Ascending aorta (tissue), 2 donors: ENCODE data around the gene HES5. TPM values are rescaled to one million over a fixed set of nuclear protein-coding genes. Genes with fewer than 3 reads are reported as not detected.

Experiments used
- DNase-seq, 2 donors: peaks; one replicate each; pipeline ENCODE4 v3.0.0-alpha.2; 2019; ENCODE audit warnings: low spot score in 2 of 2
- H3K27ac ChIP-seq, 2 donors: fragments of 200-600 bp; sonication (generic); one replicate each; pipeline ENCODE4 v1.5.1; 2016 to 2017; ENCODE audit warnings: mild to moderate bottlenecking in 1 of 2
- H3K27me3 ChIP-seq: fragments of 200-600 bp; sonication (generic); one replicate; pipeline ENCODE4 v1.5.1; 2017
- H3K36me3 ChIP-seq, 2 donors: fragments of 200-600 bp; sonication (generic); one replicate each; pipeline ENCODE4 v1.5.1; 2016
- H3K4me1 ChIP-seq, 2 donors: fragments of 200-600 bp; sonication (generic); one replicate each; pipeline ENCODE4 v1.5.1; 2016 to 2017; ENCODE audit warnings: mild to moderate bottlenecking in 1 of 2
- H3K4me3 ChIP-seq, 2 donors: fragments of 200-600 bp; sonication (generic); one replicate each; pipeline ENCODE4 v1.5.1; 2016 to 2017; ENCODE audit warnings: mild to moderate bottlenecking in 1 of 2
- H3K9me3 ChIP-seq, 2 donors: fragments of 200-600 bp; sonication (generic); one replicate each; pipeline ENCODE4 v1.5.1; 2016
- intact Hi-C: fragments of 100-400 bp; cut with DNase I; formaldehyde crosslinking; loops from one replicate; pipeline ENCODE4 v1.15.1; 2023
- total RNA-seq: library from RNA; depleted of rRNA; stranded (reverse); fragments of >200 nt; gene quantifications from one replicate; pipeline ENCODE4 v1.1.0, GENCODE V29; 2016
- TF ChIP-seq, protein P1 (sequence below), 3 experiments: fragments of 200-600 bp in 2 of 3; fragments of 450-650 bp in 1 of 3; sonication (generic) in 2 of 3; IDR thresholded peaks; one replicate each; pipeline ENCODE4 v1.5.1; 2016 to 2019; ENCODE audit warnings: antibody characterized with exemption in 3 of 3, mild to moderate bottlenecking in 1 of 3, moderate library complexity in 1 of 3

HES5 gene
- total RNA-seq, 1 donor from 2014 or later: not detected

DNA sequence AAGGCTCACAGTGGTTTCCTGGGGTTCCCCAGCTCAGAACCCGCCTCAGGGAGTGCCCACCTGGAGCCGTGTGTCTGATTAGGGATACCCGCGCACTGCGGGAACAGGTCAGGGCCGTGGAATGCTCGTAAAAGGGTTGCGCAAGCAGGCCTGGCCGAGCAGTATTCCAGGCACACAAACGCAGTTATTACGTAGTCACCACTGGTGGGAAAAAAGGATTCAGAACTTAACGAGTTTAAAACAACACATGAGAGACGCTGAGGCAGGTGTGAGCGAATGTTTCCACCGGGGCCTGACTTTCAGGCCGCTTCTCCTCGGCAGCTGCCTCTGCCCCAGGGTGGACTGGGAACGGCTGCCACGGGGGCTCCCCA, 35.8 kb downstream of the HES5 start:
- TF ChIP-seq, protein P1, sequence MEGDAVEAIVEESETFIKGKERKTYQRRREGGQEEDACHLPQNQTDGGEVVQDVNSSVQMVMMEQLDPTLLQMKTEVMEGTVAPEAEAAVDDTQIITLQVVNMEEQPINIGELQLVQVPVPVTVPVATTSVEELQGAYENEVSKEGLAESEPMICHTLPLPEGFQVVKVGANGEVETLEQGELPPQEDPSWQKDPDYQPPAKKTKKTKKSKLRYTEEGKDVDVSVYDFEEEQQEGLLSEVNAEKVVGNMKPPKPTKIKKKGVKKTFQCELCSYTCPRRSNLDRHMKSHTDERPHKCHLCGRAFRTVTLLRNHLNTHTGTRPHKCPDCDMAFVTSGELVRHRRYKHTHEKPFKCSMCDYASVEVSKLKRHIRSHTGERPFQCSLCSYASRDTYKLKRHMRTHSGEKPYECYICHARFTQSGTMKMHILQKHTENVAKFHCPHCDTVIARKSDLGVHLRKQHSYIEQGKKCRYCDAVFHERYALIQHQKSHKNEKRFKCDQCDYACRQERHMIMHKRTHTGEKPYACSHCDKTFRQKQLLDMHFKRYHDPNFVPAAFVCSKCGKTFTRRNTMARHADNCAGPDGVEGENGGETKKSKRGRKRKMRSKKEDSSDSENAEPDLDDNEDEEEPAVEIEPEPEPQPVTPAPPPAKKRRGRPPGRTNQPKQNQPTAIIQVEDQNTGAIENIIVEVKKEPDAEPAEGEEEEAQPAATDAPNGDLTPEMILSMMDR (IDR thresholded peaks at IDR 0.05): no peak
- no peak for DNase-seq
- H3K4me1 ChIP-seq: no peaks in the 10 kb centered on the region
- no peaks in the 10 kb centered on the region for H3K9me3 ChIP-seq
- H3K27ac ChIP-seq: no peak overlapping the region
- no peaks in the 10 kb centered on the region for H3K27me3 ChIP-seq
- intact Hi-C loops: no loop called here
- no peaks in the 10 kb centered on the region for H3K36me3 ChIP-seq
- no peak overlapping the region for H3K4me3 ChIP-seq

DNA sequence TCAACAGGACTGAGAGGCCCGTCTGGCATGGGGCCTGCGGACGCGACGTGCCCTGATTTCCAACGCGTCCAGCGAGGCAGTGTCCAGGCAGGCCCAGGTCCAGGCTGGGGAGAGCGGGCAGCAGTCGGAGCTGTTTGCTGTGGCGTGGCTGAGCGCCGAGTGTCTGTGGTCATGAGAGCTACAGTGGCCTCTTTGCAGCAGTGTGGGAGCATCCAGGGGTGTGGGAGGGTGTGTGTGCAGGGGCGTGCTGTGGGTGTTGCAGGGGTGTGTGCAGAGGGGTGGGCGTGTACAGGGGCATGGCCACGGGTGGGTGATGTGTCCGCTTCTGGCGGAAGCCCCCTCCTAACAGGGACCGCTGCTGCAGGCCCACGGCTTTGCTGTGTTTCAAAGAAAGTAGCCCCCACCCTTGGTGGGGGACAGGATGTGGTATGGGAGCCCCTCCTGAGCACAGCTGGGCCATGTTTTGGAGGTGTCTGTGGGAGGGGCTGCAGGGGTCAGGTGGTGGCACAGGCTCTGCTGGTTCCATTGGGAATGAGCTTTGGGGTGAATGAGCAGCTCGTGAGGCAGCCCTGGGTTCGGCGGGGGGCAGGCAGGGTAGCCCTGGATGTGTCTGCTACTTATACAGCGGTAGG, 36.3 kb downstream of the HES5 start:
- intact Hi-C loops: no loop called here
- no peak for DNase-seq
- TF ChIP-seq, protein P1 (IDR thresholded peaks at IDR 0.05): no peak
- Histone ChIP-seq H3K27ac (no peak overlapping the region), H3K4me1 (no peaks in the 10 kb centered on the region), H3K27me3 (no peaks in the 10 kb centered on the region), H3K4me3 (no peak overlapping the region), H3K9me3 (no peaks in the 10 kb centered on the region), H3K36me3 (no peaks in the 10 kb centered on the region)

DNA sequence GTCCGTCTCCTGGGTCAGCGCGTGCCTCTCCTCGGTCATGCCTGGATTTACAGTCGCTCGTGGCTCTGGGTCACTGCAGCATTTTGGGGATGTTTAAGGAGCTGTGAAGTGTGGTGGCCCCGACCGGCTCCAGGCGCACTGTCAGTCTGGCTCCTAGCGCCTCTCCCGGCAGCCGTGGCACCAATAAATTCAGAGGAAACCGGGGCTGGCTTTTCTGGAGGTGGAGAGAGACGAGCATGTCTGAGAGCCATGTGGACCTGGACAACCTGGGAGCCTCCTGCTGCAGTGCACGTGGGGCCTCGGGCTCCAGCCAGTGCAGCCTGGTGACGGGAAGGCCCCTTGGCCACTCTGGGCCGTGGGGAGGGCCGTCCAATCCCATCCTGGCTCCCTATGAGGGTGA, 36.8 kb downstream of the HES5 start:
- intact Hi-C loops: no loop called here
- Histone ChIP-seq H3K27ac (no peak overlapping the region), H3K36me3 (no peaks in the 10 kb centered on the region), H3K9me3 (peaks cover 0 to 4% of the 10 kb centered on the region in 2 donors), H3K4me1 (no peaks in the 10 kb centered on the region), H3K4me3 (no peak overlapping the region), H3K27me3 (no peaks in the 10 kb centered on the region)
- no peak for DNase-seq
- TF ChIP-seq, protein P1 (IDR thresholded peaks at IDR 0.05): no peak

DNA sequence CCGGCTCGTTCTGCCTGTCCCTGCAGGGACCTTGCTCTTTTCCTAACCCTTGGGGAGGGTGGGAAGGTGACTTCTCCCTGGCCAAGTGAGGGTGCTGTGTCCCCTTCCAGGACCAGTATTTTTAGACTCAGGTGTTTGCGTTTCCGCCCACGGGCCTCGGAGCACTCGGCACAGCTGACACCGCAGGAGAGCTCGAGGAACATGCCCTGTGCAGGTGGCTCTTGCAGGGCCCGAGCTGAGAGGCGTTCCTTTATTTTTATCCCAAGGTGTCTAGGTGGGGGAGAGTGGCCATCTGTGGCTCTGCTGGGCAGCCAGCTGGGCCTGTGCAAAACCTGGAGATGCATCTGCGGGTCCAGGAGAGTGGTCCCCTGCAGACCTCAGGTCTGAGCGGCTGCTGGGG, 38.0 kb downstream of the HES5 start:
- Histone ChIP-seq H3K36me3 (no peaks in the 10 kb centered on the region), H3K9me3 (peaks cover 0 to 7% of the 10 kb centered on the region in 2 donors), H3K27me3 (no peaks in the 10 kb centered on the region), H3K4me3 (no peak overlapping the region), H3K4me1 (no peaks in the 10 kb centered on the region), H3K27ac (no peak overlapping the region)
- intact Hi-C loops: no loop called here
- DNase-seq: no peak
- TF ChIP-seq, protein P1 (IDR thresholded peaks at IDR 0.05): no peak

DNA sequence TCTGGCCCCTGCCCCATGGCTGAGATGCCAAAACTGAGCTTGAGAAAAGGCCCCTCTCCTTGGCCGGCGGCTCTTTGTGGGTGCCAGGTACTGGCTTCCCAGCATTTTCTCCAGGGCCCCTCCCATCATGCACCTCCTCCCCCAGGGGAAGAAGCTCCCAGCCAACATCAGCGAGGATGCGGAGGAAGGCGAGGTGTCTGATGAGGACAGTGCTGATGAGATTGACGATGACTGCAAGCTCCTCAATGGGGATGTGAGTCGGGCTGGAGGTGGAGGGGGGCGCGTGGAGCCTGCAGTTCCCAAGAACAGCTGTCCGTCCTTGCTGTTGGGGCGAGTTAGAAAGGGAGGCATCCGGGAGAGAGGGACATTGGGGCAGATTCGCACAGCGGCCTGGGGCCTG, 40.4 kb downstream of the HES5 start:
- intact Hi-C loops: no loop called here
- DNase-seq: no peak
- H3K36me3 ChIP-seq: no peaks in the 10 kb centered on the region
- H3K4me1 ChIP-seq: no peaks in the 10 kb centered on the region
- TF ChIP-seq, protein P1 (IDR thresholded peaks at IDR 0.05): no peak
- H3K27ac ChIP-seq: no peak overlapping the region
- H3K4me3 ChIP-seq: no peak overlapping the region
- H3K9me3 ChIP-seq: peaks cover 0 to 7% of the 10 kb centered on the region in 2 donors
- no peaks in the 10 kb centered on the region for H3K27me3 ChIP-seq

DNA sequence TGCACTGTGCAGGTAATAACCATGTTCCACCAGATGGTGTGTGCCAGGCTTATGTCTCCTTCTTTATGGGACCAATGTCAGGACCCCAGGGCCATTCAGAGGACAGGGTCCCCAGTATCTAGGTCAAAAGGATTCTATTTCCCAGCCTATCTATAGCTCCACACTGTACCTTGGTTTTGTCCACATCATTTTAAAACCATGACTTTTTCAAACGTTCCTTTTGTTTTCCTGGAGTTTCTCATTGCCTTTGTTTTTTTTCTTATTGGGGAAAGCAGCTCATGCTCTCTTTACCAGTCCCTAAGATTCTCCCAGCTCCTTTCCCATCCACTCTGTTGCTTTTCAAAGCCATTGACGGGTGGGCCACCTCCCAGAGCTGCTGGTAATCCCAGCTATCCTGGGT, 41.4 kb downstream of the HES5 start:
- intact Hi-C loops: no loop called here

More for the DNA sequence above, 41.4 kb downstream of the HES5 start:
- no peak overlapping the region for H3K4me3 ChIP-seq
- DNase-seq: no peak
- no peaks in the 10 kb centered on the region for H3K4me1 ChIP-seq
- no peaks in the 10 kb centered on the region for H3K27me3 ChIP-seq
- H3K27ac ChIP-seq: no peak overlapping the region
- H3K9me3 ChIP-seq: peaks cover 0 to 7% of the 10 kb centered on the region in 2 donors
- TF ChIP-seq, protein P1 (IDR thresholded peaks at IDR 0.05): no peak
- H3K36me3 ChIP-seq: no peaks in the 10 kb centered on the region
